Skin epidermis (tissue), 12 donors: ENCODE measurements around the gene RGS3.
A peak's percentile ranks its signal among the peaks of the same experiment; 100 is the strongest.

Source experiments
- H3K27ac ChIP-seq, 21 experiments: fragments of 200-600 bp; sonication (generic) in 11 of 21; one replicate each; pipeline ENCODE4 v1.5.0; 2020; ENCODE audit warnings: mild to moderate bottlenecking in 3 of 21, inconsistent platforms in 2 of 21, moderate library complexity in 2 of 21
- H3K4me3 ChIP-seq, 7 experiments: fragments of 200-600 bp; sonication (generic) in 2 of 7; one replicate each; pipeline ENCODE4 v1.5.0; 2020; ENCODE audit warnings: inconsistent platforms in 2 of 7, mild to moderate bottlenecking in 2 of 7, moderate library complexity in 1 of 7

RGS3 gene

DNA sequence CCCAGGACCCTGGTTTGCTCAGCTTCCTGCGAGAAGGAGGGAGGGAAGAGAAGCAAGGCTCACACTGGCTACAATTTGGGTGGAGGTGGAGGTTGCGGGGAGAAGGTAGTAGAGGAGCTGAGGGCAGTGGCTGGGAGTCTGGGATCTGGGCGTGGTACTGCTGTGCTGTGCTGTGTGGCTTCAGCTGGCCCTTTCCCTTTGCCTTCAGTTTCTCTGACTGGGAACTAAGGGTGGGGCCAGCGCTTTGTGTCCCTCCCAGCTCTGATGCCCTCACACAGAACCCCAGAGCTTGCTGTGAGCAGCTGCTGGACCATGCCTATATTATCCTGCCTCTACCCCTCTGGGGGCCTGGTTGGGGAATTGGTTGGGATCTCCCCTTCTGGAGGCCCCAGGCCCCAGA, 60.9 kb downstream of the RGS3 start:
- peak overlapping the region in 14 of 21 experiments; percentile 5 to 69 (median 46) for H3K27ac ChIP-seq

DNA sequence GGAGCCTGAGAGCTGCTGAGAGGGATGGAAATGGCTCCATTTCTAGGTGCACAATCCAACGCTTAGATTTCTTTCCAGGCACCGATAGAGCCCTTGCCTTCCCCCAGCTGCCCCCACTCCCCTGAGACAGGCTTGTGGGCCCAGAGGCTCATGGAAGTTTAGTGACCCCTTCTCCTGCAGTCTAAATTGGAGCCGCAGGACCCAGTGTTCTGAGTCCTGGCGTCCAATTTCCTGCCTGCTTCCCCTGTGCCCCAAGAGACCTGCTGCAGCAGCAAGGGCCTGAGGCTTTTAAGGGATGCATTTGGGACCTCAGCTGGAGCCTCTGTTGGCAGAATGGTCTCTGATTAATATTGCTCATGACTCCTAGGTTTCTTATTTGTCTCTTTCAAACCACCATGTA, 61.7 kb downstream of the RGS3 start:
- Histone ChIP-seq H3K4me3 (no peak overlapping the region), H3K27ac (peak overlapping the region in 2 of 21 experiments; percentile 30 to 36)

More for the DNA sequence above, 60.9 kb downstream of the RGS3 start:
- H3K4me3 ChIP-seq: no peak overlapping the region

DNA sequence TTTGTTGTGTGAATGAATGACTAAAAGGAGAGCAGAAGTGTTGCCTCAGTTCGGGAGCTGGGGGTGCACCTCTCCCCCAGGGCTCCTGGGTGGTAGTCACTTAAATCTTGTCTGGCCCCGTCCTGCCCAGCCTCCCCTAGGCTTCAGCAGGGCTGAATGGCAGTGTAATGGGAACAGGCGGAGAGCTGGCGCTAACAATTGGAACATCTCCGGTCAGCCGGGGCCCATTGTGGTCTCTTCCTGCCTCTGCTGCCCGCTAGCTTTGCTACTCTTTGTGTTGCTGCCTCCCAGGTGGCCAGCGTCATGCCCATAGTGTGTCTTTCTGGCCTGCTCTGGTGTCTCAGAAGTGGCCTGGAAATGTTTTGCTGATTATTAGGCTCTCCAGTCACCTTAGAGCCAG, 62.3 kb downstream of the RGS3 start:
- H3K27ac ChIP-seq: no peak overlapping the region
- H3K4me3 ChIP-seq: no peak overlapping the region

DNA sequence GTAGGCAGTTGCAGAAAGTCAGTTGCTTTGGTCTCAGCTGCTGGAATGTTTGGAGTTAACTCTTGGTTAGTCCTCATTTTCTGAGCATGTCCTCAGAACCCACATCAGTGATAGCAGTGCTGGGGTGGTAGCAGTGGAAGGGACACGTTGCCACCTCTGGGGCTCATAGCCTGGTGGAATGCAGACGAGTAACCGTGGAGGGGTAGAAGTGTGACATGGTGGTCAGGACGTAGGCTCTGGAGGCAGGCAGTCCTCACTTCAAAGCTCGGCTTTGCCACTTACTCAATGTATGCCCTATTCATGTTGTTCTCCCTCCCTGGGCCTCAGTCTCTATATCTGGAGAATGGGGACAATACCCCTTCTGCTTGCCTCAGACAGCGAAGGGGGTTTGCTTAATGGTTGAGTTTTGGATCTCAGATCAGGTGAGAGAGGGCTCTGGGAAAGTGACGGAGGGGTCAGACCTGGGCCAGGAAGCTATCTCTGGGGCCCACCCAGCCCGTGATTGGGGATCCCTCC, 62.8 kb downstream of the RGS3 start:
- Histone ChIP-seq H3K27ac (no peak overlapping the region), H3K4me3 (no peak overlapping the region)

DNA sequence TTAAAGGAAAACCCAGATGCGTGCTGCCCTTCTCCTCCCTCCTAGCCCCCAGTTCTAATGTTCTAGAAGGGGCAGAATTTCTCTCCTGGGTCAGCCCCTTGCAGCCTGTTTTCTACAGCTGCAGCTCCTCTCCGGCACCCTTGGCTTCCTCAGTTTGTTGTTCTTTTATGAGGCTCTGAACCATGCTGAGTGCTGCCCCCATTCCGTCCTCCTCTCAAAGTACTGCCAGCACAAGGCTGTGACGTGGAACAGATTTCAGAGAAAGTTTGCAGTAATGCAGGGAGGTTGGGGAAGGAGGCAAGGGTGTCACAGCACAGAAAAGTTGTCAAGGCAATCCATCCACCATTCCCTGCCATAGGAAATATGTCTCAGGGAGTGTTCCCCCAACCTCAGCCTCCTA, 63.3 kb downstream of the RGS3 start:
- H3K4me3 ChIP-seq: no peak overlapping the region
- H3K27ac ChIP-seq: no peak overlapping the region

DNA sequence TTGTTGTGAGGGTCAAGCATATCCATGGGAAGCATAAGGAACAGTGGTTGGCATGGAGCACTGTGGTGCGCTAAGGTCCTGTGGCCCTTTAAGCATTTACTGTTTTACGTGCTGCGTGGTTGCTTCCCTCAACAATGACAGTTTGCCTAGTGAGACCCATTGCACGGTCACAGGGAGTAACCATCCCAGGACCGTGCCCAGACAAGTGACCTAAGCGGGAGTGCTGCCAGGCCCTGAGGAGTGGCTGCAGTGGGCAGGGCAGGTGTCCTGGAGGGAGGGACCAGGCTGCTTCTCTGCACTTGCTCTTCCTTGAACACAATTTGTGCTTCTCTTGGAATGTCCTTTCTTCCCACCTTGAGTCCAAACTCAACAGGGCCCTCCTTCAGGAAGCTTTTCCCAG, 64.6 kb downstream of the RGS3 start:
- Histone ChIP-seq H3K4me3 (no peak overlapping the region), H3K27ac (no peak overlapping the region)

DNA sequence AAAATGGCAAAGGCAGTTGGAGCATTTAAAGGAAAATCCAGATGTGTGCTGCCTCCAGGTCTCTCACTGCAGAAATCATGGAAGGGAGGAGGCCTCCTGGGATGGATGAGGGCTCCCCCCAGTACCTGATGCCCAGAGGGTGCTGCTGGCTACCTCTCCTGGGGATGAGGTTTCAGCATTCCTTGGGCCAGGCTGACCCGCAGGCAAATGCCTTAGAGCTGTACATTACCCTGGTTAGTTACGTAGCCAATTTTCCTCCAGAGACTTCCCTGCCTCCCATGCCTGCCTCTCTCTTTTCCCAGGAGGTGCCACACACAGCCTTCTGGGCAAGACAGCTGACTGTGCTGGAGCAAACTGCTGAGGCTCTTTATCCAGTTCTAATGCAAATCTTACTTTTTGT, 65.3 kb downstream of the RGS3 start:
- Histone ChIP-seq H3K4me3 (no peak overlapping the region), H3K27ac (no peak overlapping the region)

DNA sequence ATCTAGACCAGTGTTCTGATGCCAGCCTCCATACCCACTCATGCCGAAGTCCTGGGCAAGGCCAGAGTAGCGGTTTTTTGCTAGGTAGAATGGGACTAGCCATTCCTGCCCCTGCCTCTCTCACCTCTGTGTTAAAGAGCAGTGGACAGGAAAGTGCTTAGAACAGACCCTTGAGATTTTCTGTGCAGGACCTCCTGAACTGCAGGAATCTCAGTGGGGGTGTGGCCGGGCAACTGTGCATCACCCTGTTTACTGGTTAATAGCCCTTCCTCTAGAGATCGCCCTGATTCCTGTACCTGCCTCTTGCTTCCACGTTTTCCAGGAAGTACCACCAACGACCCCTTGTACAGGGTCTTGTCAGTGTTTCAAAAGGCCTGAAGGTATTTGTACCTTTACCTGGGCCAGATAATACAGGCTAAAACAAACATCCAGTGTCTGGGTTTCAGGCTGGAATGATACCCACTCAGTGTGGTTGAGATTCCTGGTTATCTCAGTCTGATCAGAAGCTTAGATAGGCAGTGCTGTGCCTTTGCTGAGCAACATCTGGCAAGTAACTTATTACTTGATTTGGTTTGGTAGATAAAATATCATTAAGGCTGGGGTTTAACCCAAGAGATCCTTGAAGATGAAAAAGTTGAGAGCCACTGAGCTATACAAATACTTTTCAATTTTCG, 65.9 kb downstream of the RGS3 start:
- H3K27ac ChIP-seq: no peak overlapping the region
- no peak overlapping the region for H3K4me3 ChIP-seq

DNA sequence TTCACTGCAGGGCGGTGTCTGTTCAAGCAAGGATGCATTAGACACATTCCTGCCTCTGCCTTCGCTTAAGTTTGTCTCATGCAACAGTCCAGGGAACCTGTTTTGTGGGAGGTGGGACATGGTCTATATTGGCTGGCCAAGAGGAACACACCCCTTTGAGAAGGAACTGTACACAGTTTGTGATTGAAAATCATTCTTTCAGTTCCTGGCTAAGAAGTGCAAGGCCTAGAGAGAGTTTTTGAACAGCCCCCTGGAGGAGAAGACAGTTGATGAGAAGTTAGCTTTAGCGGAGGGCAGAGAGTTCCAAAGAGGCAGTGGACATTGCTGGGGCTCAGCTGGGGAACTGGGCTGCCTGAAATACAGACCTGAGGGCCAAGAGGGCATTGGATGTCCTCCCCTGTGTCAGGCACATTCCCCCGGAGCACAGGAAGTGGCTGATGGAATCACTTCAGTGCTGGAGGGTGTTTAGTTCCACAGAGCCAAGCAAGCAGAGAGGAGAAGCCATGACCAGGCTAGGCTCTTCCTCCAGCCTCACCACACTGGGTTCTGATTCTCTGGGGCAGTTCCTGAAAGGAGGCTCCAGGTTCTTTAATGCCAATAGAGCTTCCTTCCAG, 66.6 kb downstream of the RGS3 start:
- no peak overlapping the region for H3K4me3 ChIP-seq
- no peak overlapping the region for H3K27ac ChIP-seq

DNA sequence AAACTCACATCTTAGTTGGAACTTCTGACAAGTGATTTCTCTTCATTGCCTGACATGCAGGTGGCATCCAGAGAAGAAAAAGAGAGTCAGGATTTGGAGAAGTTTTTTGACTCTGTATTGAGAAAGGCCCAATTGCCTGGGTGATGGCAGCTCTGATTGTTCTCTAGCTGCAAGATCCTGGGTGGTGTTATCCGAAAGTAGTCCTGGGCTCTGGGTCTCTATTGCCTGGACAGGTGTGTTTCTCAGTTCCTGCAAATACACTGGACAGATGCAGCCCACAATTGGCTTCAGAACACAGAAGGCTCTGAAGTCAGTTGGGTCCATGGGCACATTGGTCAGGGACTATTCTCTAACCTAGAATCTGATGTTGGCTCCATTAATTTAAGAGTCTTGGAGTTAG, 67.4 kb downstream of the RGS3 start:
- H3K4me3 ChIP-seq: no peak overlapping the region
- no peak overlapping the region for H3K27ac ChIP-seq

DNA sequence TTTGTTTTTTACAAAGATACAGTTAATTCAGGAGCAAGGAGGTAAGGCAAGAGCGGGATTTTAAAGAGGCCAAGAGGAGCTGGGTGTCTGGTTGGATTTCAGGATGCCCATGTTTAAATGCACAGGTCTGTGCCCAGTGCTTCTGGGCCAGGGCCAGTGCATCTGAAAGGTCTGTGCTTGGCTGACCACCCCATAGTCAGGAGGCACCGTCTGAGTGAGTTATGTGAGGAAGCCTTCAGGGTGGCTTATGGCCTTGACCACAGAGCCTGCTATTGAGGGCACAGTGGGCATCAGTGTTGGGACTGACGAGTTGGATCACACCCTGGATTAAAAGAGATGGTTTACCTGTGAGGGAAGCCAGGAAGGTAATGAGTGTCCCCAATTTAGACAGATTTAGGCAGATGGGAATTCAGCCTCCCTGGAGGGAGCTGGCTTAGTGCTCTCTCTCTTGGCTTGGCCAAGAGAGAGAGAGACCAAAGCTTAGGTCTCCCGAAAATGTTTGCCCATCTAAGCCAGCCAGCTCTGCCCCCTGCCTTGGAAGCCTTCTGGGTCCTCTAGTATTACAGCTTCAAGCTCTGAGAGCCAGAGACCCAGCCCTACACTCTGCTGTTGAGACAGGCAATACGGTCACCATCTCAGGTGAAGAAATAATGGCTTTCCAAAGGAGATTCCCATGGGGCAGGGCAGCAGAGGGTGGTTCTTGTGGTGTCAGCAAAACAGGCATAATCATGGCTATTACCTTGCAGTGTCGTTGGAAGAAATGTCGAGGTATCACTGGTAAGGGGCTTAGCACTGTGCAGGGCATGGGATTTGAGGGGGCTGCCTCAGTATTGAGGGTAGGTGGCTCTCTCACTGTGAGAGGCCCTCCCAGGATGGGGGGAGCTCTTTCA, 68.6 kb downstream of the RGS3 start:
- no peak overlapping the region for H3K27ac ChIP-seq
- no peak overlapping the region for H3K4me3 ChIP-seq

DNA sequence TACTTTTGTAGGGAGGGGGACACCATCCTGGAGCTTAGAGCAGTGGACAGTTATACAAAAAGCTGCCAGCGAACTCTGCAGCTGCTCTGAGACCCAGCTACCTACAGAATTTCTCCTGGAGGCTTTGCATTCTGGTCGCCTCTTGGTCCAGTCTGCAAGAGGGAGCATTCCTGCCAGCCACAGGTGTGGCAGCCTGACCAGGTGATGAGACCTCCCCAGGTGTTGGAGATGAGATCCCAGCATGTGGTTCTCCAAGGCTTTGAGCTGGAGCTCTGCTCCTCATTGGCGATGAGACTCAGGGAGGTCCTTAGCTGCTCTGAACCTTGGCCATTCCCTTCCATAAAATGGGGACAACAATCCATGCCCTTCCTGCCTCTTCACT, 69.3 kb downstream of the RGS3 start:
- Histone ChIP-seq H3K27ac (no peak overlapping the region), H3K4me3 (no peak overlapping the region)

DNA sequence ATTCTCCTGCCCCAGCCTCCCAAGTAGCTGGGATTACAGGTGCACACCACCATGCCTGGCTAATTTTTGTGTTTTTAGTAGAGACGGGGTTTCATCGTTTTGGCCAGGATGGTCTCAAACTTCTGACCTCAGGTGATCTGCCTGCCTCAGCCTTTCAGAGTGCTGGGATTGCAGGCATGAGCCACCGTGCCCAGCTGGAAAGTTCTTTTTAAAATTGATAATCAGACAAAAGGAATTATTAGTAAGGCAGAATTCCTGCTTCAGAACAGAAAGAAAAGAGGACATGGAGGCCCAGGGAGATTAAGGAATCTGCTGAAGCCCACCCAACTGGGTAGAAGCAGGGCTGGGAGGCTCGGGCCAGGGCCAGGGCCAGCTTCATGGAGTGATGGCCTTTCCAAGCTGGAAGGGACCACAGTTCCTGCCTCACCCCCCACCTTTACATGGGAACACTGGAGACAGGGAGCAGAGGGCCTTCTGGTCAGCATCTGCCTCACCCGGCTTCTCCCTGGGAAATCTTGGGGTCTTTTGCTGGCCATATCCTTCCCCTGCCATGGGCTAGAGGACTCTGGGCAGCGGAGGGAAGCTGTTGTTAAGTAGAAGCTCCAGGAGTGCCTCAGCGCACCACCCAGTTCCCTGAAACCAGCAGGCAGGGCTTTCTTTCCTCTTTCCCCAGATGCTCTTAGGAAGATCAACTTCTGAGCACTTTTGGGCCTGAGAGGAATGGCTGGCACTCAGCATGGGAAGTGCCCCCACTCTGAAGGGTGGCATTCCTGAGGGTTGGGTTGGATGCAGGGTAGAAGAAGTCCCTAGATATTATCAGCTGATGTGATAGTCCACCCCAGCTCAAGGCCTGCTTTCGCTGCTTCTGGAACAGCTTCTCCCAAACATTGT, 70.1 kb downstream of the RGS3 start:
- no peak overlapping the region for H3K27ac ChIP-seq
- H3K4me3 ChIP-seq: no peak overlapping the region

DNA sequence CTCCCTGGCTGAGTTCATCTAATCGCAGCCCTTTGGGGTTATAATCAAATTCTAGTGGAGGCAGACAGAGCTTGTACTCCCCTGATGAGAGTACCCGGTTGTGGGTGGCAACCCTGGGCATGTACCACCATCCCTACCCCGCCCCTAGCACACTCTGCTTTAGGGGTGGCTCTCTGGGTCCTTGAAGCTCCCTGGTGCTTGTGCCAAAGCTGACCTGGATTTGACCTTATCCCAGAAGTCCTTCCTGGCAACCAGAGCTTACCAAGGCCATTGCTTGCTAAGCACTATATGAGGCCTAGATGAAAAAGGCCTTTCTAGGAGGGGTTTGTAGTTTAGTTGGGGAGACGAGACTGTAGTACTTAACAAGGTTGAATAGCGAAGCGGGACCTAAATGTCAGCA, 72.2 kb downstream of the RGS3 start:
- H3K27ac ChIP-seq: peak overlapping the region in 2 of 21 experiments; percentile 2 to 21
- no peak overlapping the region for H3K4me3 ChIP-seq

DNA sequence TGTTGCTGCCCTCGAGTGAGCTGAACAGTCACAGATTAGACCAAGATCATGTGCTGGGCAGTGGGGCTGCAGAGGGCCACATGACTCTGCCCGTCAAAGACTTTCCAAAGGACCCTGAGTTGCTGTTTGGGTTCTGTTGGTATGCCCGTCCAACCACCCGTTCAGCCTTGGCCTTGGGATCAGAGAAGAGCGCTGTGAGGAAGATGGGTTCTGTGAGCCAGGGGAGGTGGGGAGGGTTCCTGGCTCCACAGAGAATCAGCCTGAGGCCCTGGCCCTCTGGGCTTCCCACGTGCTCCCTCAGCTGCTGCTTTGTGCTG, 72.6 kb downstream of the RGS3 start:
- Histone ChIP-seq H3K27ac (peak overlapping the region in 2 of 21 experiments; percentile 2 to 21), H3K4me3 (no peak overlapping the region)

DNA sequence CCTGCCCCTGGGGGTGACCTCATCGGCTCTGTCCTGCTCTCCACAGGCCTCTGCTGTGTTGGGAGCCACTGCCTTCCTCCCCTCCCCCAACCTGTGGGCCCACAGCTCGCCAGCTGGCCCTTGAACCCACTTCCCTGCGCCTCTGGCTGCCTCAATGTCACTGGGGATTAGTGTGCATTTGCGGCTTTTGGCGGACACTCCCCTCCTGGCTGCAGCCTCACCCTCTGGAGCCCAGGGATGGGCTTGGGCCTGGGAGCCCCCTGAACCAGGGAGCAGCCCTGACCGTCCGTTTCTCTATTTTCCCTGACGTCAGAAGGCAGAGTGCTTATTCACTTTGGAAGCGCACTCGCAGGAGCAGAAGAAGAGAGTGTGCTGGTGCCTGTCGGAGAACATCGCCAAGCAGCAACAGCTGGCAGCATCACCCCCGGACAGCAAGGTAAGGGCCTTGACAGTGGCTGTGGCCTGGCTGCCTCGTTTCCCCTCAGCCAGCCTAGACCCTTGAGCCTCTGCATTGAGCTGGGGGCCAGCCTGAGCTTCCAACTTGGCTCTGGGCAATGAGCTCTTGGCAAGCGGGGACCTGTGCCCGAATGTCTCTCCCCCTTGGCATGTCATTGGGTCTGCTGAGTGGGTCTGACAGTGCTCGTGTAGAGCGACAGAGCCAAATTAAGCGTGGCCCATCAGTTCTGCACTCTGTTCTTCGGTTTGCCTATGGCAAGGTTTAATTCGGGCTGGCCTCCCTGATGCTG, 73.1 kb downstream of the RGS3 start:
- Histone ChIP-seq H3K4me3 (no peak overlapping the region), H3K27ac (peak overlapping the region in 1 of 21 experiments; percentile 21)

DNA sequence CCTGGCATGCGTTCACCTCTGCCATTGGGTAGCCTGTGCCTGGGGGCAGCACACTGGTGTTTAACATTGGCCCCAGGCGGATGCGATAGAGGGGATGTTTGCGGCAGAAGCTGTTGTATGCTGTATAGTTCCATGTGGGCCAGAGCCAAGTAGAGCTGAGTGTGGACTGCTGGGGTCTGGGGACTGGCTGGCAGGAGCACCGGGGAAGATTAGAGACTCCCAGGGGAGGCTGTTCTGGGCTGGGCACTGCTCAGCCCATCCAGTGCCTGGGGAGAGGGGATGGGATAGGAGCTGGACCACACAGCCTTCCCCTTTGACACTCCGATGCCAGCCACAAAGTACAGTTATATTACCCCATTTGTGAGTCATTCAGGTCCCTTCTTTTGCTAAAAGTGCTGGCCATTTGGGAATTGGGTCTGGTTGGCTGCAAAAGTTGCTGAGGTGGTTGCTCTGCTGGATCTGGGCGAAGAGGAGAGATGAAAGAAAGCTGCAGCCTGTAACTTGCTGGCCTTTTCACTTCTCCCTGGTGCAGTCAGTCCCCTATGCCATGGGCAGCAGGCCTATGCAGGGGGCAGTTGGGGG, 73.8 kb downstream of the RGS3 start:
- Histone ChIP-seq H3K4me3 (no peak overlapping the region), H3K27ac (peak overlapping the region in 2 of 21 experiments; percentile 4 to 15)

DNA sequence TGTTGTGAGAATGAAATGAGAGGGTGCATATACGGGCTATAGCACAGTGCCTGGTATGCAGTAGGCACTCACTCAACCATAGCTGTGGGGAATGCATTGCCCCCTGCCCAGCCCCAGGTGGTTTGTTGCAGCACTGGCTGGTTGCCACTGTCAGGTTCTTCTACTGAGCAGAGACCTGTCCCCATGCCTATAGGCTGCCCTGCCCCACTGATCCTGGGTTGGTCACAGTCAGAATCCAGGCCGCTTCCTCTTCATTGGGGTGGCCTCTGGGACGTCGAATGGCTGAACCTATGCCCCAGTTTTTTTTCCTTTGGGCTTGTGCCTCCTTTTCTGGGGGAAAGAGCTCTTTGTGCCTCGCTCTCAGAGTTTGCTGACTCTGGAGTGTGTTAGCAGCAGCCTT, 74.6 kb downstream of the RGS3 start:
- no peak overlapping the region for H3K27ac ChIP-seq
- H3K4me3 ChIP-seq: no peak overlapping the region
